ENCODE measurements around the gene ZNF593.

The ZNF593 gene

GRCh38 chr1:26210147-26210870 is 40.6 kb downstream of the ZNF593 start:
- DNase-seq (ENCODE audit: low read depth in 3 of 3), result no peak

GRCh38 chr1:26212726-26213125 is 43.0 kb downstream of the ZNF593 start:
- DNase-seq (ENCODE audit: low read depth in 3 of 3), result no peak

GRCh38 chr1:26213335-26213905 is 43.7 kb downstream of the ZNF593 start:
- DNase-seq (ENCODE audit: low read depth in 3 of 3), result no peak

- no peak for DNase-seq (ENCODE audit: low read depth in 3 of 3)
Measured at GRCh38 chr1:26215246-26215645, 45.5 kb downstream of the ZNF593 start.

- no peak for DNase-seq (ENCODE audit: low read depth in 3 of 3)
Measured at GRCh38 chr1:26218906-26219494, 49.3 kb downstream of the ZNF593 start.
